ENCODE results near the gene TRIM61. TPM values are rescaled to one million over a fixed set of nuclear protein-coding genes. Genes with fewer than 3 reads are reported as not detected.

Gene TRIM61
- polyA plus RNA-seq, 1 of the 3 experiments (the other 2 are of a cell fraction): not detected

GRCh38 chr4:164918956-164919355 lies 58.5 kb downstream of the TRIM61 start:
- Histone ChIP-seq H3K27me3 (ENCODE audit: insufficient read depth) (peaks cover 8% of the 10 kb centered on the region; the same call in 1 of the 2 replicates), H3K9me3 (no peaks in the 10 kb centered on the region), H3K9me2 (no peaks in the 10 kb centered on the region), H3K4me1 (ENCODE audit: control insufficient read depth in 1 of 2, insufficient read depth in 2 of 2, low read depth in 1 of 2, low read length in 1 of 2) (no peaks in the 10 kb centered on the region), H3K36me3 (replicated peaks in 1 of 2; ENCODE audit: control insufficient read depth in 1 of 2, insufficient read depth in 2 of 2, low read length in 1 of 2) (no peaks in the 10 kb centered on the region), H3K4me2 (no peak overlapping the region), H2AFZ (ENCODE audit: low read depth) (no peak overlapping the region), H3K4me3 (ENCODE audit: low read depth in 2 of 2, low read length in 1 of 2) (no peak overlapping the region), H3K79me2 (ENCODE audit: insufficient read depth) (no peaks in the 10 kb centered on the region), H3K9ac (no peak overlapping the region), H3F3A (replicated peaks; ENCODE audit: insufficient read depth) (no peaks in the 10 kb centered on the region), H3K27ac (ENCODE audit: low read depth in 2 of 2, low read length in 1 of 2) (no peak overlapping the region), H4K20me1 (ENCODE audit: insufficient read depth) (no peaks in the 10 kb centered on the region)
- 4% methylated on average over 3 of the region's 3 CpGs for WGBS (ENCODE audit: low lambda C conversion rate)
- TF ChIP-seq ELF1 (IDR thresholded peaks at IDR 0.05): no peak
- no peak for TF ChIP-seq FOSL2 (IDR thresholded peaks at IDR 0.05; ENCODE audit: borderline replicate concordance, low read depth)
- TF ChIP-seq REST (IDR thresholded peaks at IDR 0.05; ENCODE audit: low read depth, low read length): no peak
- no peak for TF ChIP-seq MAX (IDR thresholded peaks at IDR 0.05; ENCODE audit: low read depth)
- no peak for TF ChIP-seq SMC3 (IDR thresholded peaks at IDR 0.05; ENCODE audit: low read depth, low read length)
- no peak for TF ChIP-seq RCOR1 (IDR thresholded peaks at IDR 0.05; ENCODE audit: low read length)
- no peak for TF ChIP-seq TCF12 (IDR thresholded peaks at IDR 0.05)
- TF ChIP-seq EZH2phosphoT487 (IDR thresholded peaks at IDR 0.05; ENCODE audit: borderline replicate concordance, low read depth): no peak
- ChIA-PET CTCF (no interaction called here), POLR2A (no interaction called here)
- DNase-seq: no peak

Small RNA genes within 50 kb of the gene (small RNA-seq; reads per million reads assigned to genes)
- 0 reads per million in 7 experiments for gene AC106872.12

Other genes with a start within 250 kb of the TRIM61 start
- gene SMIM31, start 223.5 kb downstream of the TRIM61 start, polyA plus RNA-seq (2012; rRNA removed): not detected in 2 replicates
- not detected in 2 replicates for gene APELA, start 100.5 kb downstream of the TRIM61 start, polyA plus RNA-seq (2012; rRNA removed)
- not detected in 2 replicates for gene TRIM60, start 54.3 kb upstream of the TRIM61 start, polyA plus RNA-seq (2012; rRNA removed)
- gene TRIM75, start 76.2 kb upstream of the TRIM61 start, polyA plus RNA-seq (2012; rRNA removed): not detected in 2 replicates
- gene TMEM192, start 135.2 kb upstream of the TRIM61 start, polyA plus RNA-seq (2012; rRNA removed): 9.1 and 14.4 TPM in 2 replicates
- gene KLHL2, start 229.9 kb upstream of the TRIM61 start, polyA plus RNA-seq (2012; rRNA removed): 25.0 and 36.0 TPM in 2 replicates

Measured in SK-N-SH (cell line).